HL-60/S4 treated with phorbol 12-myristate 13-acetate at 8.2 ng/mL for 4 days and 3 days (cell line): ENCODE results near the gene MAN1A1.
"Not testable (repeated sequence)": the region's sequence is repeated elsewhere in the genome, so short reads cannot be mapped to it uniquely, and the experiment has no call there.

Experiments
- in situ Hi-C: fragments of 300-500 bp; cut with MboI; formaldehyde crosslinking; loops from 2 replicates; pipeline ENCODE4 v1.15.0; 2022; ENCODE audit warnings: low sequenced_read_pairs

Gene MAN1A1

GRCh38 chr6:119174085-119174445 lies 175.5 kb downstream of the MAN1A1 start:
- in situ Hi-C loops: no loop called here

GRCh38 chr6:119173249-119174084 lies 176.1 kb downstream of the MAN1A1 start:
- in situ Hi-C loops: no loop called here

- in situ Hi-C loops: no loop called here
These were observed 176.7 kb downstream of the MAN1A1 start for GRCh38 chr6:119172824-119173223.

- in situ Hi-C loops: no loop called here
These were observed 177.5 kb downstream of the MAN1A1 start for GRCh38 chr6:119171864-119172588.

GRCh38 chr6:119171088-119171841 lies 178.3 kb downstream of the MAN1A1 start:
- in situ Hi-C loops: no loop called here

- in situ Hi-C loops: no loop called here
These were observed 179.0 kb downstream of the MAN1A1 start for GRCh38 chr6:119170447-119171087.

GRCh38 chr6:119170103-119170446 lies 179.5 kb downstream of the MAN1A1 start:
- in situ Hi-C loops: no loop called here

GRCh38 chr6:119169355-119169754 lies 180.2 kb downstream of the MAN1A1 start:
- in situ Hi-C loops: not testable (repeated sequence)

- in situ Hi-C loops: no loop called here
These were observed 183.4 kb downstream of the MAN1A1 start for GRCh38 chr6:119166024-119166784.

- in situ Hi-C loops: no loop called here
These were observed 186.6 kb downstream of the MAN1A1 start for GRCh38 chr6:119163006-119163405.

- in situ Hi-C loops: no loop called here
These were observed 187.3 kb downstream of the MAN1A1 start for GRCh38 chr6:119162134-119162775.

GRCh38 chr6:119161438-119161837 lies 188.1 kb downstream of the MAN1A1 start:
- in situ Hi-C loops: no loop called here

- in situ Hi-C loops: no loop called here
These were observed 188.7 kb downstream of the MAN1A1 start for GRCh38 chr6:119160911-119161310.

GRCh38 chr6:119158057-119158848 lies 191.3 kb downstream of the MAN1A1 start:
- in situ Hi-C loops: no loop called here

- in situ Hi-C loops: no loop called here
These were observed 192.1 kb downstream of the MAN1A1 start for GRCh38 chr6:119157506-119157815.

GRCh38 chr6:119156757-119157505 lies 192.6 kb downstream of the MAN1A1 start:
- in situ Hi-C loops: no loop called here

GRCh38 chr6:119156082-119156481 lies 193.5 kb downstream of the MAN1A1 start:
- in situ Hi-C loops: not testable (repeated sequence)

- in situ Hi-C loops: no loop called here
These were observed 197.4 kb downstream of the MAN1A1 start for GRCh38 chr6:119152187-119152586.
